Measurements from ENCODE around the gene OR5B21.

- TF ChIP-seq, protein P1, sequence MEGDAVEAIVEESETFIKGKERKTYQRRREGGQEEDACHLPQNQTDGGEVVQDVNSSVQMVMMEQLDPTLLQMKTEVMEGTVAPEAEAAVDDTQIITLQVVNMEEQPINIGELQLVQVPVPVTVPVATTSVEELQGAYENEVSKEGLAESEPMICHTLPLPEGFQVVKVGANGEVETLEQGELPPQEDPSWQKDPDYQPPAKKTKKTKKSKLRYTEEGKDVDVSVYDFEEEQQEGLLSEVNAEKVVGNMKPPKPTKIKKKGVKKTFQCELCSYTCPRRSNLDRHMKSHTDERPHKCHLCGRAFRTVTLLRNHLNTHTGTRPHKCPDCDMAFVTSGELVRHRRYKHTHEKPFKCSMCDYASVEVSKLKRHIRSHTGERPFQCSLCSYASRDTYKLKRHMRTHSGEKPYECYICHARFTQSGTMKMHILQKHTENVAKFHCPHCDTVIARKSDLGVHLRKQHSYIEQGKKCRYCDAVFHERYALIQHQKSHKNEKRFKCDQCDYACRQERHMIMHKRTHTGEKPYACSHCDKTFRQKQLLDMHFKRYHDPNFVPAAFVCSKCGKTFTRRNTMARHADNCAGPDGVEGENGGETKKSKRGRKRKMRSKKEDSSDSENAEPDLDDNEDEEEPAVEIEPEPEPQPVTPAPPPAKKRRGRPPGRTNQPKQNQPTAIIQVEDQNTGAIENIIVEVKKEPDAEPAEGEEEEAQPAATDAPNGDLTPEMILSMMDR (IDR thresholded peaks at IDR 0.05 in 8 of 11, conservative IDR thresholded peaks at IDR 0.05 in 3 of 11), result no peak
- no peak for TF ChIP-seq POLR2AphosphoS5 (IDR thresholded peaks at IDR 0.05)
- TF ChIP-seq POLR2A (IDR thresholded peaks at IDR 0.05), result no peak
Observed at GRCh38 chr11:58490827-58491226, 17.1 kb downstream of the OR5B21 start.
